GM19328 (cell line): ENCODE data around the gene PITPNB.

Experiments
- ATAC-seq: cut with Tn5 transposase; IDR thresholded peaks from one replicate; pipeline ENCODE4 v1.9.1; 2021; ENCODE audit warnings: mild to moderate bottlenecking, moderate library complexity; ENCODE audit not compliant: unreplicated experiment

PITPNB gene

DNA sequence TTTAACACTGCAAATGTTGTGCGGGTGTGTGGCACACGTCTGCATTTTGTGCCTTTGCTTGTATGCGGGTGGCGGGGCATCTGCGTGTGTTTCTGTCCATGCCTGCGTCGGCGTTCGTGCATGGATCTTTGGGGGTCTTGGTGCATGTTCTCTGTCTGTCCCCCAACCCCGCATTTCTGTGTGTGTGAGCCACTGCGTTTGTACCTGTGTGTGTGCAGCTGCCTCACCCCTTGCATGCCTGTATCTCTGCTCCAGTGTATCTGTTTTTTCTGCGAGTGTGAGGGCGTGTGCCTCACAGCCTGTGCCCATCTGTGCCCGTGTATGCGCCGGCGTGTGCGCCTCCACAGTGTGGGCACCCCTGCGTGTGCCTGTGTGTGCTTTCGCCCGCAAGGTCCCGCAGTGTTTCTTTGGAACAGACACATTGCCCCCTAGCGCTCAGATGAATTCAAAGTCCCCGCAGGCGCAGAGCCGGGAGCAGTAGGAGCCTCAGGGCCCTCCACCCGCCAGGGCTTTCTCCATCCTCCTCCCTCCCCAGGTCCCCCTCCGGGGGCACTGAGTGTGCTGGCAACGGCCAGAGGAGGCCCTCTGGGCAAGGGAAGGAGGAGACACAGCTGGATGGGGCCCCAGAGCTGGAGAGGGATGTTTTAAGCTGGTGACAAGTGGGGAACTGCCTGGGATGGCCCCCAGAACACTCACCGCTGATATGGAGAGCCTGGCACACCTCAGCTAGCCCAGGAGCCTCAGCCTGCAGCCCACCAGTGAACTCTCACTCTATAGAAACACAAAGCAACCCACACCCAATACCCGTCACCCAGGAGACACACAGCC lies 114.4 kb downstream of the PITPNB start:
- ATAC-seq: no peak

DNA sequence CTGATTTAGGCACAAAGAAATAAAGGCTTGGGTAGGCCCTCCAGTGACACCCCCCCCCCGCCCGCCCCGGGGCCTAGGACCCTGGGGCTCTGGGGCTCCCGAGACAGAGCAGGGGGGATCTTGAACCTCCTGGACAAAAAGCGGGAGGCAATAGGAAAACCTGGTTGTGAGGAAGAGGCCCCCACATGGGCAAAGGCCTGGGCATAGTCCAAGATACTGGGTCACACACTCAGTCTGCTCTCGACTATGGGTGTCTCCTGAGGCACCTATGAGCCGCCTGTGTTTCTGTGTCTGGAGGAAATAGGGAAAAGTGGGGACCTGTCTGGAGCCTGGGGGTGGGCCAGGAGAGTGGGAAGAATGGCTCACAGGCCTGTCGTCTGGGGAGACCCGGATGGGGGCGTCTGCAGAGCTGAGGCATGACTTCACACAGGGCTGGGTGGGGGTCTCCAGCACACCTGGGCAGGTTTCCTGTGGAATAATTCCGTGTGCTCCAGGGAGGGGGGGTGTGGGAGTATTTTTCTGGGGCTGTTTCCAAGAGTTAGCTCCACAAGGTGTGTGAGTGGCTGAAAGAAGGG lies 115.1 kb downstream of the PITPNB start:
- no peak for ATAC-seq

DNA sequence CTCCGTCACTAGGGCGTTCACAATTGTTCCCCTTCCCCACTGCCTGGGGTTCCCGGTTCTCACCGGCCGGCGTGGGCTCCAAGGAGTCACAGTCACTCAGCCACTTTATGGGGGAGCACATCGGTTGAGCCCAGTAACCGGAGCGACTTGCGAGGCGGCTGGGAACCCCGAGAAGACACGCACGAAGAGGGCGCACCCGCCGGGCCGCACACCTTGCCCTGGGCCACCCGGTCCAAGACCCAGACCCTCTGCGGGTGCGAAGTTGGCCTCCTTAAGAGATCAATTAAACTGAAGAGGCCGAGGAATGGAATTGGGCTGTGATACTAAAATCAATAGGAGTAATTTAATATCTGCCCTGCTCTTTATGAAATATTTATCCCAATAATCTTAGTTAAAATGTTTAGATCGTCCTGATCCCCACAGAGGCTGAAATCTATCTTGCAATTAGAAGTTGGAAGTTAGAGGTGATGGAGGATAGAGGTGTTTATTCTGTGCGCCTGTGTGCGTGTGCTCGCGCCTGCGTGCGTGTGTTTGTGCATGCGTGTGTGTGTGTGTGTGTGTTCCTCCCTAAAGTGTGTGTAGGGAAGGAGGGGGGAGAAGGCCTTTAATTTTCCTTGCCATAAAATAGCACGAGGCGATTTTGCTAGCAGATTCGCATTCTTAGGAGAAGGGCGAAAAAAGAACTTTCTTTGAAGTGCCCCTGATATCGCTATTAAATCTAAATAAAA lies 116.5 kb downstream of the PITPNB start:
- ATAC-seq: no peak
